Retinal pigment epithelial cell (primary cell): ENCODE data around the gene TRIM66.

Source experiments
- DNase-seq: peaks from one replicate; pipeline ENCODE4 v3.0.0-alpha.2; 2010; ENCODE audit warnings: low read depth
- H3K4me3 ChIP-seq: 2 replicates; pipeline ENCODE4 v1.5.1; 2011; ENCODE audit warnings: mild to moderate bottlenecking, low read length, control low read depth, moderate library complexity
- CTCF ChIP-seq: conservative IDR thresholded peaks from 2 replicates; pipeline ENCODE4 v1.5.1; 2011; ENCODE audit warnings: low read depth, low read length, control low read depth, inconsistent platforms

Gene TRIM66

GRCh38 chr11:8641332-8641731 is 41.1 kb downstream of the TRIM66 start:
- no peak for DNase-seq
- H3K4me3 ChIP-seq: no peak overlapping the region
- TF ChIP-seq CTCF: no peak

GRCh38 chr11:8640267-8640906 is 42.1 kb downstream of the TRIM66 start:
- no peak for DNase-seq
- no peak for TF ChIP-seq CTCF

GRCh38 chr11:8639655-8640054 is 42.8 kb downstream of the TRIM66 start:
- DNase-seq: no peak
- no peak for TF ChIP-seq CTCF
- no peak overlapping the region for H3K4me3 ChIP-seq

More at GRCh38 chr11:8640267-8640906, 42.1 kb downstream of the TRIM66 start:
- H3K4me3 ChIP-seq: no peak overlapping the region

DNA sequence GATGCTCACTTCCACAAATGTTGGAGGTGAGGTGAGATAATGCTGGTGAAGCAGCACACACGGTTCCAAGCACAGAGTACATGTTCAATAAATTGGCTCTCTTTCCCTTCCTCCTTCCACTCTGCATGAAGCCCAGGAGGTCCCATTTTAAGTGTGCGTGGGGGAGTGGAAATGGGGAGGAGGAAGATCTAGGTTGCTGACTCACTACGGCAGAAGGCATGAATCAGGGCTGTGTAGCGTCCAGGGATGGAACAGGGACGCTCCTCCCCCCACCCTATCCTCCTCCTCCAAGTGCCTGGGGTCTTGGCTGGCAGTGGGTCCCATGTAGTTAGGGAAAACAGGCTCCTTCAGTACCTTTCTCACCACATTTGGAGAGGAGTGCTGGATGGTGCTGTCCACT is 44.2 kb downstream of the TRIM66 start:
- DNase-seq: no peak

DNA sequence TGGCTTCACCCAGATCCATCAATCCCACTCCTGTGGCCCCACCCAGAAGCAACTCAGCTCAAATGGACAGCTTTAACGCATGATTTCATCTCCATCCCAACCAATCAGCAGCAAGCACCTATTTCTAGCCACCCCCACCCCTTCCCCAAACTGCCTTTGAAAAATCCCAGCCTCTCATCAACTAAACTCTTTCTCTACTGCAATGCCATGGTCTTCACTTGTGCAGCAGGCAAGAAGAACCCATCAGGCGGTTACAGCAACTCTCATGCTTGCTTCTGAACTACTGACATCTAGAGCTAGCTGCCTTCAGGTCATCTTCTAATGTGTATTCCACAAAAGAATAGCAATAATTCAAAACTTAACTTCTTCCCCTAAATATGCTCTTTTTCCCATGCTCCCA is 46.3 kb downstream of the TRIM66 start:
- DNase-seq: no peak
- TF ChIP-seq CTCF: no peak
- H3K4me3 ChIP-seq: no peak overlapping the region

More for the DNA sequence above, 44.2 kb downstream of the TRIM66 start:
- TF ChIP-seq CTCF: no peak
- no peak overlapping the region for H3K4me3 ChIP-seq

- DNase-seq: no peak
- H3K4me3 ChIP-seq: no peak overlapping the region
- TF ChIP-seq CTCF: no peak
Measured at GRCh38 chr11:8634498-8634897, 48.0 kb downstream of the TRIM66 start.

DNA sequence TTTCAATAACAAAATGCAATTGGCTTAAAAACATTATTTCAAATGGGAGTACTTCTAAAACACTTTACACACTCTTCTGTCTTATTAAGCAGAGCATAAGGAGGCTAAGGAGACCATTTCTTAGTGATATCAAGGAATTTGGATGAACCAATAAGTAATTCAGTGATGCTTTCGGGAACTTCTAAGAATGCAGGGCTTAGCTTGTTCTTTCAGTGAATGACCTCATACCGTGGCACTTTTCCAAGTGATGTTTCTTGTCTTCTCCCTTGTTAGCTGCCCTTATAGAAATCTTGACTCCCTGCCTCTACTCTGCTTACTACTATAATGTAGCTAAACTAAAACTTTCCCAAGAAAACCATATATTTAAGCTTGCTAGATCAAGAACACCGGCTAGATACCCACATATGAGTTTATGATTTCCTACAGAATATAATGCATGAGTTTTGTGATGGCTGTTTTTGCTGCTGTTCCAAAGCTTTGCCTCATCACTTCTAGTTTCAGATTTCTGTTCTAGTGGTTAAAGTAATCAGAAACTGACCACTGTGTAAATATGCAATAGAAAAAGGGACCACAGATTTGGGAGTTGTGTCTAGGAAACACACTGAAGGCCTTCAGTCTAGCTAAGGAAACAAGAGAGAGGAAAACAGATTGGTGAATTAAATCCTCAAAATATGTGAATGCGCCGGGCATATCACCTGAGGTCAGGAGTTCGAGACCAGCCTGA is 50.9 kb downstream of the TRIM66 start:
- DNase-seq: no peak
- no peak for TF ChIP-seq CTCF
- no peak overlapping the region for H3K4me3 ChIP-seq
